Mucosa of rectum (tissue), 2 donors: ENCODE data around the gene H6PD.

Source experiments
- H3K27ac ChIP-seq, 2 donors: one replicate each; pipeline ENCODE4 v1.7.0; 2013; ENCODE audit warnings: inconsistent platforms in 2 of 2, low read depth in 2 of 2, low read length in 2 of 2
- H3K27me3 ChIP-seq, 2 donors: one replicate each; pipeline ENCODE4 v1.7.0; 2013; ENCODE audit warnings: low read length in 2 of 2; ENCODE audit not compliant: control insufficient read depth in 2 of 2, insufficient read depth in 2 of 2
- H3K36me3 ChIP-seq, 2 donors: one replicate each; pipeline ENCODE4 v1.7.0; 2013; ENCODE audit warnings: low read length in 2 of 2; ENCODE audit not compliant: control insufficient read depth in 2 of 2, insufficient read depth in 2 of 2
- H3K4me1 ChIP-seq, 2 donors: one replicate each; pipeline ENCODE4 v1.7.0; 2013; ENCODE audit warnings: low read length in 2 of 2, mild to moderate bottlenecking in 1 of 2; ENCODE audit not compliant: control insufficient read depth in 2 of 2, insufficient read depth in 2 of 2
- H3K4me3 ChIP-seq, 2 donors: one replicate each; pipeline ENCODE4 v1.7.0; 2013; ENCODE audit warnings: low read length in 2 of 2
- H3K9ac ChIP-seq, 2 donors: one replicate each; pipeline ENCODE4 v1.7.0; 2013; ENCODE audit warnings: low read length in 2 of 2, low read depth in 1 of 2, mild to moderate bottlenecking in 1 of 2
- H3K9me3 ChIP-seq, 2 donors: one replicate each; pipeline ENCODE4 v1.7.0; 2013; ENCODE audit warnings: low read length in 2 of 2; ENCODE audit not compliant: control insufficient read depth in 2 of 2
- donor health status: healthy.
- donor health status: Normal muscosa, but diverticular disease.

Gene H6PD

GRCh38 chr1:9229549-9229948 lies 5.0 kb upstream of the H6PD start:
- no peak overlapping the region for H3K4me3 ChIP-seq
- H3K9me3 ChIP-seq, result no peaks in the 10 kb centered on the region
- peaks cover 5% of the 10 kb centered on the region in 2 donors for H3K4me1 ChIP-seq
- no peaks in the 10 kb centered on the region for H3K27me3 ChIP-seq
- H3K36me3 ChIP-seq, result no peaks in the 10 kb centered on the region
- H3K27ac ChIP-seq, result no peak overlapping the region
- H3K9ac ChIP-seq, result no peak overlapping the region

- no peak overlapping the region for H3K9ac ChIP-seq
- no peak overlapping the region for H3K4me3 ChIP-seq
- H3K36me3 ChIP-seq, result no peaks in the 10 kb centered on the region
- H3K9me3 ChIP-seq, result no peaks in the 10 kb centered on the region
- peaks cover 11% of the 10 kb centered on the region in 2 donors for H3K4me1 ChIP-seq
- H3K27me3 ChIP-seq, result no peaks in the 10 kb centered on the region
- no peak overlapping the region for H3K27ac ChIP-seq
These were observed 3.6 kb upstream of the H6PD start for GRCh38 chr1:9230869-9231533.

GRCh38 chr1:9231648-9232332 lies 2.8 kb upstream of the H6PD start:
- Histone ChIP-seq H3K4me1 (peaks cover 11% of the 10 kb centered on the region in 2 donors), H3K9me3 (no peaks in the 10 kb centered on the region), H3K9ac (no peak overlapping the region), H3K4me3 (no peak overlapping the region), H3K27me3 (no peaks in the 10 kb centered on the region), H3K27ac (no peak overlapping the region), H3K36me3 (no peaks in the 10 kb centered on the region)

GRCh38 chr1:9233241-9233941 lies 1.2 kb upstream of the H6PD start:
- Histone ChIP-seq H3K9ac (no peak overlapping the region), H3K9me3 (no peaks in the 10 kb centered on the region), H3K36me3 (no peaks in the 10 kb centered on the region), H3K4me3 (no peak overlapping the region), H3K4me1 (peaks cover 16 to 17% of the 10 kb centered on the region in 2 donors), H3K27ac (peak overlapping the region in 1 of 2 donors; percentile 38), H3K27me3 (no peaks in the 10 kb centered on the region)

GRCh38 chr1:9233942-9234222 lies 692 bp upstream of the H6PD start:
- no peaks in the 10 kb centered on the region for H3K27me3 ChIP-seq
- peaks cover 18 to 21% of the 10 kb centered on the region in 2 donors for H3K4me1 ChIP-seq
- H3K9ac ChIP-seq, result peak overlapping the region; percentile 81 to 84
- H3K36me3 ChIP-seq, result no peaks in the 10 kb centered on the region
- H3K4me3 ChIP-seq, result peak overlapping the region; percentile 84 to 85
- H3K9me3 ChIP-seq, result no peaks in the 10 kb centered on the region
- H3K27ac ChIP-seq, result peak overlapping the region; percentile 85

GRCh38 chr1:9235096-9235459 lies 504 bp downstream of the H6PD start:
- peaks cover 22 to 28% of the 10 kb centered on the region in 2 donors for H3K4me1 ChIP-seq

GRCh38 chr1:9235560-9235959 lies 986 bp downstream of the H6PD start:
- Histone ChIP-seq H3K36me3 (peaks cover 0 to 3% of the 10 kb centered on the region in 2 donors), H3K4me3 (peak overlapping the region; percentile 65 to 88)

More at GRCh38 chr1:9235096-9235459, 504 bp downstream of the H6PD start:
- Histone ChIP-seq H3K27ac (peak overlapping the region; percentile 95), H3K9me3 (no peaks in the 10 kb centered on the region), H3K36me3 (peaks cover 0 to 2% of the 10 kb centered on the region in 2 donors), H3K27me3 (no peaks in the 10 kb centered on the region), H3K4me3 (peak overlapping the region; percentile 65 to 88), H3K9ac (peak overlapping the region; percentile 94 to 96)

GRCh38 chr1:9238134-9238533 lies 3.6 kb downstream of the H6PD start:
- Histone ChIP-seq H3K9me3 (no peaks in the 10 kb centered on the region), H3K27ac (peak overlapping the region; percentile 27 to 45), H3K36me3 (peaks cover 0 to 3% of the 10 kb centered on the region in 2 donors), H3K4me1 (peaks cover 26 to 47% of the 10 kb centered on the region in 2 donors), H3K27me3 (no peaks in the 10 kb centered on the region), H3K4me3 (no peak overlapping the region), H3K9ac (no peak overlapping the region)

More at GRCh38 chr1:9235560-9235959, 986 bp downstream of the H6PD start:
- H3K27ac ChIP-seq, result peak overlapping the region; percentile 95
- no peaks in the 10 kb centered on the region for H3K9me3 ChIP-seq
- peak overlapping the region; percentile 94 to 96 for H3K9ac ChIP-seq
- no peaks in the 10 kb centered on the region for H3K27me3 ChIP-seq
- H3K4me1 ChIP-seq, result peaks cover 26 to 33% of the 10 kb centered on the region in 2 donors

- no peaks in the 10 kb centered on the region for H3K27me3 ChIP-seq
- peaks cover 26 to 51% of the 10 kb centered on the region in 2 donors for H3K4me1 ChIP-seq
- H3K27ac ChIP-seq, result peak overlapping the region; percentile 27 to 45
- no peak overlapping the region for H3K4me3 ChIP-seq
- peaks cover 0 to 3% of the 10 kb centered on the region in 2 donors for H3K36me3 ChIP-seq
- H3K9ac ChIP-seq, result no peak overlapping the region
- no peaks in the 10 kb centered on the region for H3K9me3 ChIP-seq
These were observed 4.0 kb downstream of the H6PD start for GRCh38 chr1:9238550-9238949.
